ENCODE data around the gene SALL4.
A peak's percentile ranks its signal among the peaks of the same experiment; 100 is the strongest.
"Not testable (repeated sequence)": the region's sequence is repeated elsewhere in the genome, so short reads cannot be mapped to it uniquely, and the experiment has no call there.

The SALL4 gene

DNA sequence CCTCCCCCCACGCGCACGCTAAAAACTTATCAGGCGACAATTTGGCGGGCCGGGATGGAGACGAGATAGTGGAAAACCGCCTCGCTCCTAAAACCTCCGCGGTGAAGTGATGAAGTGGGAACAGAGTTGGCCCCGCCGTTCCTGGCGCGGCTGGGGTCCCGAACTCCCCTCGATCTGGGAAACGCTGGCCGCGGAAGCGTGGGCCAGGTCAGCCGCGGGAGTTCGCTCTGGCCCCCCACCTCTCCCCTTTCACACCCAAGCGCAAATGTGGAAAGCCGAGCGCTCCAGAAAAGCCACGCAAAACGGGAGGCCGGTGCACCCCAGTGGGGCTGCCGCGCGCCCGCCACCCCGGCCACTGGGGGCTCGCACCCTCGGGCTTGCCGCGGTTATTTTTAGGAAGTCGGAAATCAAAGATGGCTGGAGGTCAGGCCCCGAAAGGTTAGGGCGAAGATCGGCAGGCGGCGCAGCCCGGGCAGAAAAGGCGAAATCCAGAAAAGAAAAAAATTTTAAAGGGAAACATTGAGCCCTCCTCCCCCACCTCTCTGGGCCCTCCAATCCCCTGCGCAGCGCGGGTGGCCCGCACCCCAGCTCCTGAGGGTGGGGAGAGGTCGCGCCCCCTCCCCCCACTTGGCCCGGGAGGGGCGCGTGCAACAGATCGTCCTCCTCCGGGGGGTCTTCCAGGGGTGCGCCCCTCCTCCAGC, 1.0 kb downstream of the SALL4 start:
- no peak for DNase-seq (ENCODE audit: low read depth)

DNA sequence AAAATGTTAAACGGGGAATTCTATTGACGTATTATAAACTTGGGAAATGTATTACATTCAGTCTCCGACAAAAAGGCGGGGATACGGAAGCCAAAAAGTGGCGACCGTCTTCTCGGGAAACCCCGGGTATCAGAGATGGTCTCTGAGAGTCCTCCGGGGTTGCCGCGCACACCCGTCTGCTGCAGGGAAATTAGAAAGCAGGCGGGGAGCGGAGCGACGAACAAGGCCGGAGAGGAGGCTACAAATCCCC, 1.5 kb downstream of the SALL4 start:
- DNase-seq (ENCODE audit: low read depth): no peak

DNA sequence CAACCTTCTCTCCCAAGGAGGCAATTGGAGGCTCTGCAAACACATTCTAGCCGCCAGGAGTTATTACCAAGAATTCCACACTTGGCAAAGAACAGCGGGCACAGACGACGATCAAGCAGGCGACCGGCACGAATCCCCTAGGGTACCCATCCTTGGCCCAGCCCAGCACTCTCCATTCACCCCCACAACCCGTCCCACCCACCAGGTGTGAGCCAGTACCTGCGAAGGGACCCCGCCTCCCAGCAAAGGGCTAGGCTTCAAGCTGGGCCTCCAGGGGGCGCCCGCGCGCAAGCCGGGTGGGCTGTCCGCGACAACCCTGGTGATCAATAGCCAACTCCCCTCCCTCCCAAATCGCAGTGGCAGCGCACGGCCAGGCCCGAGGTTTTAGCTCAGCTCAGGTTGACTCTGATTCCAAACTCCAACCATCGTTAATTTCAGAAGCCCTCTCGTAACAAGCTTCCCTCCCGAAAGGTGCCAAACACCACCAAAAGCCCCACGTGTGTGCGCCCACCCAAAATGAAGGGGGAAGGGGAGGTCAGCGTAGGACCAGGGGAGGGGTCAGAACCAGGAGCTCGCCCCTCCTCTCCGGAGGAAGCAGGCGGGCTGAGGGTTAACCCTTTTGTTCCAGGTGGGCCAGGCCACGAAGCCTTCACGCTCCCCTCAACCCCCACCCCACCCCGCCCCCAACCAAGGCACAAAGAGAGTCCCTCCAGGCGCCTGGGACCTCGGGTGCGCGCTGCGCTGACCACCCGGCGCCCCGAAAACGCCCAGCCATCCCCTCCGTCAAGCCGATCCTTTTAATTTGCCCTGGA, 2.1 kb downstream of the SALL4 start:
- DNase-seq (ENCODE audit: low read depth): peak; percentile 35

DNA sequence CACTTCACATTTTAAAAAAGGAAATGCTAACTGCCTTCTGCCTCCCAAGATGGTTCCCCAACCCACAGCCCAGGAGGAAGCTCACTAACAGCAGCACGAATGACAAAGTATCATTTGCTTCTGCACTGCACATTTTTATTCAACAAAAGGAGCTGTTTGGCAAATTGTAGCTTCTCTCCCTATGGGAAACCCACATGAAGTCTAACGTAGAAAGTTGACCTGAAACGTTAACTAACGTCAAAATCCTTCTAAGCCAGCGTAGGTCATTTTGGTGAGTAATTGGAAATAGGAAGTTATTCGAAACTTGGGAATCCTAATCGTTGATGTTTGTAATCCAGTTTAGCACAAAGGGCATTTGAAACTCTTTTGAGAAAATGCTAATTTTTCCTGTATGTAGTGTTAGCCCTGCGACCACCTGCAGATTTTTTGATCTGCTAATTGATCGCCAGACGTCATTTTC, 2.9 kb downstream of the SALL4 start:
- no peak for DNase-seq (ENCODE audit: low read depth)

DNA sequence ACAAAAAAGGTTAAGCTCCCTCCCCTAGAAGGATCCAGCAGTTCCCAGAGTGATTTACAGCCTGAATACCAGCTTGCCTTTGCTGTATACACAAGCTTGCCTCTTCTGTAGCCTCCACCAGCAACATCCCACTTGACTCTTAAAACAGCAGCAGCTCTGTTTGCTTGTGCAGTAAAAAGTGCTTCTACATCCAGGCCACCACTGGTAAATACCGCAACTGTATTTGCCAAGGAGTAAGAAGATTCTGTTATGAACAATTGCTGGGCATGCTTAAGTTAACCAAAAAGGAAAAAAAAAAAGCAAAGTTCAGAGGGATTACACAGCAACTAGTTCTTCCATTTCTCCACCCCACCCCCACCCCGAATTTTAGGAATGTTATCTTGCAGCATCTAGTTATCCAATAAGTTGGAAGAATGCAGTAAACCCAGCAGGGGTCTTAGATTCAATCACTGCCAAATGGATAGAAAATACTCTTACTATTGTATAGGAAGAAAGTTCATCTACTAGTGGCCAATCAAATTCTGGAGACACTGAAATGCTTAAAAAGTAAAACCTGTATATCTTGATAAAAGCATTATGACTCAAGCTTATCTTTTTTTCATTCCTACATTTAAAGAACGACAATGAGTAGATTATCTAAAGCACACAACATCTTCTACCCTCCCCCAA, 4.8 kb downstream of the SALL4 start:
- DNase-seq (ENCODE audit: low read depth): no peak

DNA sequence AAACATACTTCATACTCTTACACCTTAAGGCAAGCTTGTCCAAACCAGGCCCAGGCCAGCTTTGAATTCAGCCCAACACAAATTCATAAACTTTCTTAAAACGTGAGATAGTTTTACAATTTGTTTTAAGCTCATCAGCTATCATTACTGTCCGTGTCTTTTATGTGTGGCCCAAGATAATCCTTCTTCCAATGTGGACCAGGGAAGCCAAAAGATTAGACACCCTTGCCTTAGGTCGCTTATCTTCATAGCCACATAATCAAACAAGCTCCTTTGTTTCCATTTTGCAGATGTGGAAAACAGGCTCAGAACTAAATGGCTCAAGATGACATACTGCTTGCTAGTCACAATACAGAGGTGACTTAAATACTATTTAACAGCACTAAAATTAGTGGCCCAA, 6.0 kb downstream of the SALL4 start:
- no peak for DNase-seq (ENCODE audit: low read depth)

DNA sequence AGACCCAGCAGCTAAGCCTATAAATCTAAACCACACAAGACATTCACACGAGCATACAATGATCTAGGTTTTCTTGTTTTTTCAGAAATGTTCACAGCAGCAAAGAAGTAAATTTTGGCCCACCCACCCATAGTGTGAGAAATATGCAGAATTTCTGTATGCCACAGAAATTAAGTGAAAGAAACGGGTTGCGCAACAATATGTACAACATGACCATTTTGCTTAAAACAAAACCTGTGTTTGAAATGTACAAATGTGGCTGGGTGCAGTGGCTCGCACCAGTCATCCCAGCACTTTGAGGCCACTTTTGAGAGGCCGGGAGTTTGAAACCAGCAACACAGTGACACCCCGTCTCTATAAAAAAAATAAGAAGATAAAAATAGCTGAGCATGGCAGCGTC, 9.4 kb downstream of the SALL4 start:
- no peak for DNase-seq (ENCODE audit: low read depth)

DNA sequence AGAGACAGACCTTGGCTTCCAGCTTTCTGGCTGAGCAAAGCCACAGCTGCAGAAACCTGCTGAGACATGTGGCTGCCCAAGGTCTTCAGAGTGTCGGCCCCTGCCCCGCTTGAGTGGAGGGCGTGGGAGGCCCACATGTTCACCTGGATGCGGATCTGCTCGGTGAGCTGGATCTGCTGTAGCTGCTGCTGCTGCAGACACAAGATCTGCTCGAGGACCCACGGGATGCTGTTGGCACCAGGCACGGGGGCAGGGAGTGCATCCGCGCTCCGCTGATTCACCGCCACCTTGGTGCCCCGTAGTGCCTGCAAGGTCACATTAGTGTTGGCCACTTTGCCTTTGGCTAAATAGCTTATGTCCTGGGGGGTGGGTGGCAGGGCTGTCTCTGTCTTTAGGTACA, 10.7 kb downstream of the SALL4 start:
- DNase-seq (ENCODE audit: low read depth): no peak

DNA sequence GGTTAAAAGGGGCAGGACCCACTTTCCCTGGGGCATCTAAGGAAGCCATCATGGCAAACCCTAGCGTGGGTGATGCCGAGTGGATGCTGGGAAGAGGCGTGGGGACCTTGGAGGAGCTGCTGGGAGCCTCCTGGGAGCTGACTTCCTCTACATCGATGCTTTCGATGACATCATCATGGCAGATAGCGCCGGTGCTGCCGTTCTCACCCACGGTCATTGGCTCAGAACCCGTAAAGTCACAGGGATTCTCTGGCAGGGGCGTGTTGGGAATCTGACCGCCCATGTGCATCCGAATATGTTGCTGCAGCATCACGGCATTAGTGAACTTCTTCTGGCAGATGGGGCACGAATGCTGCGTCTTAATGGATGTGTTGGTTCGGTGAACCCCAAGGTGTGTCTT, 12.1 kb downstream of the SALL4 start:
- DNase-seq (ENCODE audit: low read depth): no peak

DNA sequence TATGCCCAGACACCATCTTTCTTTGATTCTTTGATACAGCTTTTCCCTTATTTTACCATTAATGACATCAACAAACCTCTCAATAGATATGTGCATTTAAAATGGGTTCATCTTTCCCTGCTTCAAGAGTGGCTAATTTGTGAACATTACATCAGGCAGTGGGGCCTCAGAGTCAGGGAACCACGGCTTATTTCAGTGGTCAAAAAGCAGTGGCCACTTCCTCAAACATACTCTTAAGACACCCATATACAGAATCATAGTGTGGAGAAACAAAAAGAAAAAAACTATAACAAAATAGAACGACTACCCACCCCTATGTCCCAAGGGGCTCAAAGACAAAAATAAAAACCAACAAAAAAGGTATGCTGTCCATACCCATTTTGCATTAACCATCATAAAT, 12.9 kb downstream of the SALL4 start:
- no peak for DNase-seq (ENCODE audit: low read depth)

DNA sequence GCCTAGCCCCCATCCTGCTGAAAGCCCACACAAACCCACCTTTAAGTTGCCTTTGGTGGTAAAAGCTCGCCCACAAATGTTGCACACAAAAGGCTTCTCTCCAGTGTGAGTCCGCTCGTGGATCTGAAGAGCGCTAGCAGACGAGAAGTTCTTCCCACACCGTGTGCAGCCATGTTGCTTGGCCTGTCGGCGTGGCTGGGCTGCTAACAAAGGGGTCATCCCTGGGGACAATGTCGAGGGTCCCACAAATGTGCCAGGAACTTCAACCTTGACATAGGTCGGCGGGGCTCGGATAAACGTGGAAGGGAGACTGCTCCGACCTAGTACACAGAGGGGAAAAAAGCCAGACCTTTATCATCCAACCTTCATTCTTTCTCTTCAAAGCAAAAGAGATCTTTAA, 13.5 kb downstream of the SALL4 start:
- no peak for DNase-seq (ENCODE audit: low read depth)

DNA sequence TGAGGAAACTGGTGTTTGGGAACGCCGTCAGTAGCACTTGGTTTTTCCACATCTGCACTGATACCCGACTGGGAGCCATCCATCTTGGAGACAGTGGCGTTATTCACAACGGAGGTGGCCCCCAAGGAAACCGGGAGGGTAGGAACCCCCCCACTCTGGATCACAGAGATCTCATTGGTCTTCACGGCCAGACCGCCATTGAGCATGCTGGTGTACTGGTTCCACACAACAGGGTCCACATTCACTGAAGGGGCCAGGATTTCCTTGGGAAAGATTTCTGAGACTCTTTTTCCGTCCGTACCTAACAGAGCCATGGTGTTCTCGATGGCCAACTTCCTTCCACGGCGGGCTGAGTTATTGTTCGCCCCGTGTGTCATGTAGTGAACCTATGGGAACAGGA, 18.0 kb downstream of the SALL4 start:
- DNase-seq (ENCODE audit: low read depth): no peak

DNA sequence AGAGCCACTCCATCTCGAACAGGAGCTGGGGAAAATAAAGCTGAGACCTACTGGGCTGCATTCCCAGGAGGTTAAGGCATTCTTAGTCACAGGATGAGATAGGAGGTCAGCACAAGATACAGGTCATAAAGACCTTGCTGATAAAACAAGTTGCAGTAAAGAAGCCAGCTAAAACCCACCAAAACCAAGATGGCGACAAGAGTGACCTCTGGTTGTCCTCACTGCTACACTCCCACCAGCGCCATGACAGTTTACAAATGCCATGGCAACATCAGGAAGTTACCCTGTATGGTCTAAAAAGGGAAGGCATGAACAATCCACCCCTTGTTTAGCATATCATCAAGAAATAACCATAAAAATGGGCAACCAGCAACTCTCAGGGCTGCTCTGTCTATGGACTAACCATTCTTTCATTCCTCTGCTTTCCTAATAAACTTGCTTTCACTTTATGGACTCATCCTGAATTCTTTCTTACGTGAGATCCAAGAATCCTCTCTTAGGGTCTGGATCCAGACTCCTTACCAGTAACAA, 24.0 kb downstream of the SALL4 start:
- DNase-seq (ENCODE audit: low read depth): not testable (repeated sequence)

DNA sequence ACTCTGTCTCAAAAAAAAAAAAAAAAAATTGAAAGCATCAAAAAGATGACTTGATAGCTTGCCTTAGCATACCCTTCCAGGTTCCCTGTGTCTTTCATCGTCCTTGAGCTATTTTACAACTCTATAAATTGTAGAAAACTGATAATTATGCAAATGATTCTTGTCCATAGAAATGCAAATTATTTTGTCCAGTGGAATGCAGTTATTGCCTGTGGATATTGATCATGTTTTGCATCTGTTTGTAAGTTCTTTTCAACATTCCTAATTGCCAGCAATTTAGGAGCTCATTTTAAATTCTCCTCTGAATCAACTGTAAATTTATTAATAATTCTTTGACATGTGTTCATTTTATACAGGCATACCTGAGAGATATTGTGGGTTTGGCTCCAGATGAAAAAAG, 27.1 kb downstream of the SALL4 start:
- DNase-seq (ENCODE audit: low read depth): no peak

DNA sequence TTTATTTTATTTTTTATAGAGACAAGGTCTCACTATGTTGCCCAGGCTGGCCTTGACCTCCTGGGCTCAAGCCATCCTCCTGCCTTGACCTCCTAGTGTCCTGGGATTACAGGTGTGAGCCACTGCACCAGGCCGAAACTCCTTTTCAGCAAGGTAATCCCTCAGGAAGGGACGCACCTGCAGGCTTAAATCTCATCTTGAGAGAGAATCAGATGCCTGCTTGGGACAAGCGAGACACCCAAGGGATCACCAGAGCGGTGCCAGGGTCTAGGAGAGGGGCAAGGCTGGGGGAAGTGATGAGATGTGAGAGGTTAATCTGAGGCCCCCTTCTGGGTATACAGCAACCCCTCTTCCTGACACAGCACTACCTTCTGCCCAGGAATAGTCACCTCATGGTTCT, 30.1 kb downstream of the SALL4 start:
- DNase-seq (ENCODE audit: low read depth): no peak

DNA sequence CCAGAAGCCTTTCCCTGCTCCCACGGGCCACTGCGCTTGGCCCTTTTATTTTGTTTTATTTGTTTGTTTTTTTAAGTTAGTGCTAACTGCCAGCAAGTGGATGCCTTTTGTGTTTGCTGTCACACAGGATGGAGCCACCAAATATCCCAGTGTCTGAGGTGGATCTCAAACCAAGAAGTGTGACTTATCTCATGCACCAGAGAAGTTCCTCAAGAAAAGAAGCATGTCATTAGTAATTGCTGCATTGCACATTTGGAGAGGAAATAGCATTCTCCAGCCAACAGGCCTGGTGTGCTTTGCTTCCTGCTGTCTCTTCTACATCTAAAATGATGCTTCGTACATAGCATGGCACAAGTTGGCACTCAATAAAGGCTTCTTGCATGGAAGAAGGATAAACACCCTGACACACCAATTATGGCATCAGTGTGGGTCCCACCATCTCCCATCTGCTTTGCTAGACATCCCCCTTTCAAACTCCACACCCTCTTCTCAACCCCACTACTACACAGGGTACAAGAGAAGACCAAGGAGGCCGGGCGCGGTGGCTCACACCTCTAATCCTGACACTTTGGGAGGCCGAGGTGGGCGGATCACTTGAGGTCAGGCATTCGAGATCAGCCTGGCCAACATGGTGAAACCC, 32.2 kb downstream of the SALL4 start:
- DNase-seq (ENCODE audit: low read depth): no peak

DNA sequence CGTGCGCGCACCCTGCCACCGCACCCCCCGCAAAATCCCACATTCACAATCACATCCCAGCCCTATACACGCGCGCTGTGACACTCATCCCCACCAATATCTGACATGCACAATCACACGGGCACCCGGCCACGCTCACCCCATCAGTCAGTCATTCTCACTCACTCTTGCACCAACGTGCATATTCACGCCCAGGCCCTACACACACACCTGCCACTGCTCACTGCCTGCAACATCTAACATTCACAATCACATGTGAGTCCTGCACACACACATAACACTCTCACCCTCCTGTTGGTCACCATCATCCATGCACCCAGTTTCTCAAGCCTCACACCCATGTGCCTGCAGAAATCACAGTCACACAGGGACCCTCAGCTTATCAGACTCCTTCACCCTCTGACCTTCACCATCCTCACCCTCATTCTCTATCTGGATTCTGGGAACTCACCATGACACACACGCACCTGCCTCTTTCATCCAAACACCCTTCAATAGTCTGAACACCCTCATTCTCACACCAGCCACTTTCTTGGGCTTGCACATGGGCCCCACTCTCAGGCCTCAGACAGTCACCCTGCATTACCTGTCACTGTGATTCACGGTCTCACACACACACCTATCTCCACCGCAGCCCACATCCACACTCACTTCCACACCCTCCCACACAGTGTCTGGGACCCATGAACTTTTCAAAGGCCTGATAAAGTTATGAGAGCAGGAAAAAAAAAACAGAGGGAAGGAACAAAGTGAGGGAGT, 33.4 kb downstream of the SALL4 start:
- no peak for DNase-seq (ENCODE audit: low read depth)

DNA sequence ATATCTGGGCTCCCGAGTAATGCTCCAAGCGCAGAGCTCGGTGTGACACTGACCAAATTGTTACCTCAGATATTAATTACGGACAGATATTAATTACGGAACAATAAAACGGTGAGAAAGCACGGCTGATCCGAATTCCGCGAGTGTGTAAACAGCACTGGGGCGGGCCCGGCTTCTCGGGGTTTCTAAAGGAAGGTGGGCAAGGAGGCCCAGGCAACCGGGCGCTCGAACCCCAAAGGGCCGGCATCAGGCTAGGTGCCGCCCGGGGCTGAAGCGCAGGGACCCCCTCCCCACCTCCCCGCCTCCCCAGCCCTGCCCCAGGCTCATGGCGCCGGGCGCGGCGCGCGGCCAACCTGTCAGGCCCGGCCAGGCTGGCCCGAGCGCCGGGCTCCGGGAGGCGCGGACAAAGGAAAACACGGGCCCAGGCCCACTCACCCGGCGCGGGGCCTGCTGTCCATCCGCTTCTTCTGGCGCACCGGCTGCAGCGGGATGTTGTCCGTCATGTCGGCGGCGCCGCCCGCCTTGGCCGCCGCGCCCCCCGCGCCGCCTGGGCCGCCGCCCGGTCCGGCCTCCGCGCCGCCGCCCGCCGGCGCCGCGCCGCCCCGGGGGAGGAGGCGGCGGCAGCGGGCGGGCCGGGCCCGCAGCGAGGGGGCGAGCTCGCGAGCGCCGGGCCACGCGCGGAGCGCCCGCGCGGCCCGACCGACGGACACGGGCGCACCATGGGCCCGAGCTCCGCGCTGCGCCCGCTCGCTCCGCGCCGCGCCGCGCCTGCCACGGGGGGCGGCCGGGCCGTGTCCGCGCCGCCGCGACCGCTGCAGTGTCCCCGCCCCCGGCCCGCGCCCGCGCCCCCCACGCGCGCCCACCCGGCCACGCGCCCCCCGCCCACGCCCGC, 34.2 kb downstream of the SALL4 start, which contains the start of gene ATP9A:
TSS of gene ATP9A (minus strand) at position 524 of the 892 bp plus-strand sequence. CDS start at position 503, 21 bp downstream.
- DNase-seq (ENCODE audit: low read depth): no peak

DNA sequence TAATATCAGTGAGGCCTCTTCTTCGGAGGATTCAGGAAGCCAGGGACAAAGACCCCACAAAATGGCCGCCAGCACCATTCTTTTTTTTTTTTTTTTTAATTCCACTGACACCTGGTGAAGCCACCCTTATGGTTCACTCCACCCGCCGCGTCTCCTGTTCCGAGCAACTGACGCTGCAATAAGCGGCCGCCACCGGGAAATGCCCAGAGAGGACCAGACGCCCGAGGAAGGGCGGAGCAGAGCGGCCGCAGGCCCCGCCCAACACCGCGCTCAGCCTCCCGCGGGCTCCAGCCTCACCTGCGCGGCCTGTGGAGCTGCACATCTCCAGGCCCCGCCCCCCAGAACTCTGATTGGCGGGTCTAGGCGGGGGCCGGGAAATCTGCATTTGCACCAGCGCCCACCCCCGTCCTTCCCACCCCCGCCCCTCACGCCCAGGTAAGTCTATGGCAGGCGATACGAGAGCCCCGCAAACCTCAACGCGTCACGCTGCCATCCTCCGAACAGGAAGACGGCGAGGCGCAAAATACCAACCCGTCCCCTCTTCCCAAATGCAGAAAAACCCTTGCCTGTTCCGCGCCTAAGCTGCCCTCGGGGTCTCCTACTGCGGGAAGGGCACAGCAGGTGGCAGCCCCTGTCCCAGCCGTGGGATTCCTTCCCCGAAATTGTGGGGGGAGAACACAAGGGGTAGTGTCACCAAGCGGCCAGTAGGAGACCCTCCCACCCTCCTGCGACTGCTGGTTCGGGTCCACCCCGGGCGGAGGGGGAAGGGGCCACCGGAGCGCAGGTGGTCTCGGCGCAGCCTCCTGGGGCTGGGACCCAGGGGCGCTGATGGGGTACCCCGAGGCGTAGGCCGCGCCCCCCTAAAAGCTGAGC, 35.1 kb downstream of the SALL4 start:
- DNase-seq (ENCODE audit: low read depth): peak; percentile 23

DNA sequence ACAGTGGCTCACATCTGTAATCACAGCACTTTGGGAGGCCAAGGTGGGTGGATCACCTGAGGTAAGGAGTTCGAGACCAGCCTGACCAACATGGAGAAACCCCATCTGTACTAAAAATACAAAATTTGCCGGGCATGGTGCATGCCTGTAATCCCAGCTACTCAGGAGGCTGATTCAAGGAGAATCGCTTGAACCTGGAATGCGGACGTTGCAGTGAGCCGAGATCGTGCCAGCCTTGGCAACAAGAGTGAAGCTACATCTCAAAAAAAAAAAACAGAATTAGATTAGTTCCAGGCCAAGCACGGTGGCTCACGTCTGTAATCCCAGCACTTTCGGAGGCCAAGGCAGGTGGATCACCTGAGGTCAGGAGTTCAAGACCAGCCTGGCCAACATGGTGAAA, 36.9 kb downstream of the SALL4 start:
- DNase-seq (ENCODE audit: low read depth): not testable (repeated sequence)

All from activated T-cell treated with anti-CD3 and anti-CD28 coated beads for 24 hours (primary cell).